ENCODE measurements around the gene ZAP70.

DNA sequence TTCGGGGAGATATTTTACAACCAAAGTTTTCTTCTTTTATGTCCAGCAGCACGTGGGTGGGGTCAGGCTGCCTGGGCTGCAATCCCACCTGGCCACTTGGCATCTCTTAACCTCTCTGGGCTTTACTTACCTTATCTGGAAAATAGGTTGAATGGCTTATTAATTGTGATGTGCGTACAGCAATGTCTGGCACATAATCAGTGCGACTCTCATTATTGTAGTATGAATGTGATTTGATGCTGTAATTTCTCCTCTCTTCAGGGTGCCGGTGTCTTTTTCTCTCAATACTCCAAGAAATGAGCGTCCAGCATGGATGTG is 2.0 kb upstream of the ZAP70 start:
- TF ChIP-seq CTCF (optimal IDR thresholded peaks at IDR 0.05 in 1 of 3, IDR thresholded peaks at IDR 0.05 in 1 of 3, conservative IDR thresholded peaks at IDR 0.05 in 1 of 3; ENCODE audit: extremely low read depth in 1 of 3, insufficient read depth in 2 of 3, low read length in 3 of 3) (no peak), EZH2 (IDR thresholded peaks at IDR 0.05; ENCODE audit: low read length) (no peak)

All from keratinocyte (primary cell).